Stimulated activated CD4-positive, alpha-beta T cell treated with anti-CD3 and anti-CD28 coated beads, TNF-alpha, amount 100 ng/mL, for 24 hours (primary cell): ENCODE measurements around the gene FAM163B.

Experiments
- DNase-seq, 3 experiments: peaks; one replicate each; pipeline ENCODE4 v3.0.0-alpha.2; 2020; ENCODE audit warnings: low read depth in 3 of 3

FAM163B gene

DNA sequence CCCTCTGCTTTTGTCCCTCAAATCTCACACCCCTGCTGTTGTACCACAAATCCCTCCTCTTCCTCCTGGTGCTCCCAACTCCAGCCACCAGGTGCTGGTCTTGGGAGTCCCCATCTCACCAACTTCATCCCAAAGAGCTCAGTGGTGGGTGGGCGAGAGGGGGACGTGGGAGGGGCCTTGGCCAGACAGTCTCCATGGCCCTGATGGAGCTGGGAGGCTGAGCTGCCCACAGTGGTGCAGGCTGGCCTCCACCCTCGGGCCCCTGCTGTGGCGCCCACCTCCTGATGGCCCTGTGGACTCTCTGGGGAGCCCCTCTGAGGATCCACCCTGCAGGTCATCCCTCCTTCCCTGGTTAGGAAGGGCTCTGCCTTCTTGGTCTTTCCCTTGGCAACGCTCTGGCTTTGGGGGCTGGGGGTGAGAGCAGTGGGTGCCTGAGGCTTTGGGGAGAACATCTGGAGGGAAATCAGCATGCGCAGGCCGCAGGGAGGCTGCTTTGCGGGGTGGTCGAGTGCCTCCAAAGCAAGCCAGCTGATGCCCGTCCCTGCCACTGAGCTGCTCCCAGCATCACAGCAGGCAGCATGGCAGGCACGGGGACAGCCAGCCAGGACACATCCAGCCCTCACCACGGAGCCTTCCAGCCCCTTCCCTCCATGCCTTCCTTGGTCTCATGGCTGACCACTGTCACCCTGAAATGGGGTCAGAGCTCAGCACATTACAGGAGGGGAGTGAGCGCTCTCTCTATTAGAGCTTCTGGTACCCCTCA is 7.6 kb upstream of the FAM163B start:
- DNase-seq: no peak

DNA sequence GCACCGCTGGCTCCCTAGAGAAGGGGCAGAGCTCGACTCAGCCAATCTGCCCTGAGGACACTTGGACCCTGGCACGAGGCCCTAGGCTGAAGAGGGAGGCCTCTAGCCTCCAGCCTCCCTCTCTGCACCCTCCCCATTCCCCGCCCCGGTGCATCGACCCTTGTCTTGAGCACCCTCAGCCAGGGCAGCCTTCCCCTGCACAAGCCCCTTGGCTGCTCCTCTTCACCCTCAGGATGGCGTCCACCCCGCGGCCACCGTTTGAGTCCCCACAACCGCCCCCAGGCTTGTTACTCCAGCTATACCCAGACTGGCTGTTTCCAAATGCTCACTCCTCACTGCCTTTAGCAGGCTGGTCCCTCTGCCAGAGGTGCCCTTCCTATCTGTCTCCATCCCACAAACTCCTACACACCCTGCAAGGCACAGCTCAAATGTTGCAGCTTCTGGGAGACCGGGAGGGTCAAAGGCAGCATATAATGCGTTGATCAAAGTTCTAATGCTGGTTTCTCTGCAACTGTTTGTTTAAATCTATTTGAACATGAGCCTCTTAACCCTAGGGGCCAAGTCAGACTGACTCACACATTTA is 6.5 kb upstream of the FAM163B start:
- no peak for DNase-seq

DNA sequence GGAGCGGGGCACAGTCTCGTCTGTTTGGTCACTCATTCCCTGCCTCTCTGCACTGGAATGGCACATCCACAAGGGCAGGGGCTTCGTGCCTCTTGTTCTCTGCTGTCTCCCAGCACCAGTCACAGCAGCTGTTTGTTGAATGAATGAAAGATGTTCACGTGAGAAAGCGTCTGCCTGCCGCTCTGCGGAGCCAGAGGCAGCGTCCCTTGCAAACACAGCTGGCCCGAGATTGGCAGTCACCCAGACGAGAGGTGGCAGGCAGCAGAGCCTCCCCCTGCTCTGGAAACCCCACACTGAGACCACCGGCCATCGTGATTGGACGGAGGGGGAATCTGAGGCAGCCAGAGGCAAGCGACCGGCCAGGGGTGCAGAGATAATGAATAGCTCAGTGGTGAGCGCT is 6.0 kb upstream of the FAM163B start:
- DNase-seq: no peak

DNA sequence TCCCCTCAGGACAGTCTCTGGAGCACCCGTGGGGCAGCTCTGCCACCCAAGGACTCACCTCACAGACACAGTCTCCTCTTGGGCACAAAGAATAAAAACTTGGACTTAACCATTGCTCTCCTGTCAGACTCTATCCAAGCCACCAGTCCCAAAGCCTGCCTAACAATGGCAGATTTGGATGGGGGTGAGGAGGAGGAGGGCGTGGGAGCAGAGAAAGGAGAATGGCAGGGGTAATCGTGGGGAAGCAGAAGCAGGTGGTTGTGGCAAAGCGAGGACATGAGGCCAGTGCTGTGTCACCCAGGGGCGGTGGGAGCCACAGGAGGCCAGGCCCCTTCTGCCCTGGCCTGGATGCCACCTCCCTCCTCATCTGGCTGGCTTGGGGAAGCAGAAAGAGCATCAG is 5.5 kb upstream of the FAM163B start:
- DNase-seq: no peak

DNA sequence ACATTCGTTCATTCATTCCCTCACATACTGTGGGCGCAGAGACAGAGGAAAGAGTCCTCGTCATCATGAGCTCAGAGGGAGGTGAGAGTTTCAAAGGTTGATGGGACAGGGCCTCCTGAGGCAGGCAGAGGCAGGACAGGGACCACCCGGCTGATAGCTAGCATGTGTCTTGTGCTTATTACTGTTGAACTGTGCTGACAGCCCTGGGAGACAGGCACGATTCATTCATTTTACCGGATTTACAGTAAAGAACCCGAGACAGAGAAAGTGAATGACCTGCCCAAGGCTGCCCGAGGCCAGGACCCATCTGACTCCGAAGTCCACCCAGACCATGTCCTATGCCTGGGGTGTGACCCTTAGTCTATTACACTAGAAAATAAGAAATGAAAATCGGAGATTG is 4.9 kb upstream of the FAM163B start:
- DNase-seq: no peak

DNA sequence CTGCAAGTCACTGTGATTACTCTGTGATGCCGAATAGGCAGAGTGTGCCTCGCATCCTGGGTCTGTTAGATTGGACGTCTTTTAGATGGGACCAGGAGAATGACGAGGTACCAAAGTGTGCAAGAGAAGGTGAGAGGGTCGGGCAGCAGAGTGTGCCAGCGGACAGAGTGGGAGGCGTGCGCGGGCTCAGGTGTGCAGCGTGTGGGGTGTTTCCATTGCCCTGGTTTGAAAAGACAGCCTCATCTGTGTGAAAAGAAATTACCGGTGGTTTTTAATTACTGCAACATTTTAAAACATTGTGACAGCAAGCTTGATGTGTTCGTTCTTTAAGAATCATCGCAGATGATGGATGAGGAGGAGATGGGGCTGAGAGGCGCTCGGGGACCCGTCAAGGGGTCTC is 4.2 kb upstream of the FAM163B start:
- no peak for DNase-seq

DNA sequence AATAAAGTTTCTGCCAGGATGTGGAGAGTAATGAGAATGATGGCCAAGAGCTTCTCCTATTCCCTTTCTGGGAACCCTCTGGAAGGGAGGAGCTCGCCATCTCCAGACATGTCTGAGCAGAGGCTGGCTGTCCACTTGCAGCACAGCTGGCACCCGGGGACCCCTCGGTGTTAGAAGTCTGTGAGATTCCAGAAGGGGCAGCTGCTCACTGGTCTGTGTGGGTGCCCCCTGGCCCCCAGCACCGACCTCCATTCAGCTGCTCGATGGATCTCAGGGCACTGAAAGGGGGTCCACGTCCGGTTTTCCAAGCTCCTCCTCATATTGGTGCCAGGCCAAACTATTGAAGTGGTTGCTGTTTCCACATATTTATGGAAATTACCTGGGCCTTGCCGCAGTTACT is 3.6 kb upstream of the FAM163B start:
- DNase-seq: no peak

DNA sequence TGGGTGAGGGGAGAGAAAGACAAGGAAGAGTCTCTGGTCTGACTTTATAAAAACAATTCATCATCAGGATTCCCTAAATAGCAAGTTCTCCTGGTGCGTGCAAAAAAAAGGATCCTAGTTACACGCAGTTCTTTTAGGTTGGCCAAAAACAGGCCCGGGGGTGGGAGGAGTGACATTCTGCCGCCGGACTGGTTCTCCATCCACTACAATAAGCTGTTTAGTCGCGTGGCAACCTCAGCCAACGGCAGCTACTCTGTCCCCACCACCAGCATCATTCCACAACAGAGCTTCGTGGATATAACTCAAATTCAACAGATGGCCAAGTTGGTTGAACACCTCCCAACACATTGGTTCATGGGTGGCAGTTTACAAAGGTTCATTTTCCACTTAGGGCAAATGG is 2.9 kb upstream of the FAM163B start:
- no peak for DNase-seq

DNA sequence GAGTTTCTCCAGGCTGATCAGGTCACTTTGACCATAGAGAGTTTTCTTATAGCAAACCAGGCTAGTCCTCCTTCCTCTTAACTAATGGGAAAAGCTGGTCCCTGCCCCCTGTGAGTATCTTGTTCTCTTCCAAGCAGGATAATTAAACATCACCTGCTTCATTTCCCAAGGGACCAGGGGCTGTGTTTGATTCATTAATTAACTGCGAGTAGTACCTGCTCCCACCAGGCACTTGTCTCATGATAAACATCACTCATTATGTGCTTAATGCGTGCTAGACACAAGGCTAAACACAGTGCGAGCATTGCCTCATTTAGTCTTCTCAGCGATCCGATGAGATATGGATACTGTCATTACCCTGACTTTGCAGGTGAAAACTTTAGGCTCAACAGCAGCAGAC is 1.7 kb upstream of the FAM163B start:
- DNase-seq: no peak

DNA sequence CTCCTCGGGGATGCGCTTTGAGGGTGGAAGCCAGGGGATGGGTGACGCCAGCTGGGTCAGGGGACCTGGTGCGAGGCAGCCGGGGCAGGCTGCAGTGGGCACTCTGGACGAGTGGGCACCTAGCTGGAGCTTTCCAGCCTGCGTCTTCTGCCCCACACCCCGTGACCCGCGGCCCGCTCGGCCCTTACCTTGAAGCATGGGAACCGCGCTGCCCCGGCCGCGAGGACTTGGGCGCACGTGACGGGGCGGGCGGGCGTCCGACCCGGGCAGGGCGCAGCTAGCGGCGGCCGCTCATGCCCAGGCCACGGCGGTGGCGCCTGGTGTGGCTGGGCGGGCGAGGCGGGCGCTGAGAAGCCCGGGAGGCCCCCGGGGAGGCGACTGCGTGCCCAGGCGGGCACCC is 300 bp downstream of the FAM163B start:
- DNase-seq: no peak

DNA sequence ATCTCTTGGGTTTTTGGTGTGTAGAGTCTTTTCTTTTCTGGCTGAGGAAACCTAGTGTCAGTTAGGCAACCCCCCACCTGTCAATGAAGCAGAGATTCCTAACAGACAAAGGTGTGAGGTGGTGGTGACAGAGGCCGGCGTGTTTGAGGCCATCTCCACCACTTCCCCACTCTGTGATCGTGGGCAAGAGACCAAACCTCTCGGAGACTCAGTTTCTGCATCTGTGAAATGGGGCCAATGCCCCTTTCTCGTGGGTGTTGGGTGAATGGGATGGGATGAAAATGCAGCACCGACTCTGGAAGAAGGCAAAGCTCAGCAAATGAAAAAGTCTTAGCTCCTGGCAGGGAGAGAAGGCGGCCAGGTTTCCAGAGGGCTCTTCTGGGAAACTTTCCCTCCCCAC is 807 bp downstream of the FAM163B start:
- DNase-seq: no peak

DNA sequence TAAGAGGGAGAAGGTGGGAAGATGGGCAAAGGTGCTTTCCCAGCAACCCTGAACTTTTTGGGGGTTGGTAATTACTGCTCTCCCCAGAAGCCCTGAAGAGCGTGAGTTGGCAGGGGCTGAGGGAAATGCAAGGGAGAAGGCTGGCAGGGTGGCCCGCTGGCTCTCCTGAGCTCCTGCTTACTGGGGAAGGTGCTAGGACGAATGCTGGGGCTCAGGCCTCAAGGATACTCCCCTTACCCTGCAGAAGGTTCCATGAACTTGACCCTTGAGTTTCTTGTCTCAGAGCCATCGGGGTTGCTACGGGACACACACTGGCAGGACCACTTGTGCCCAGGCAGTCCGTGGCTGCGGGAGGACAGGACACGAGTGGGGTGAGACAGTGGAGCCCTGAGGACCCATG is 1.2 kb downstream of the FAM163B start:
- no peak for DNase-seq

DNA sequence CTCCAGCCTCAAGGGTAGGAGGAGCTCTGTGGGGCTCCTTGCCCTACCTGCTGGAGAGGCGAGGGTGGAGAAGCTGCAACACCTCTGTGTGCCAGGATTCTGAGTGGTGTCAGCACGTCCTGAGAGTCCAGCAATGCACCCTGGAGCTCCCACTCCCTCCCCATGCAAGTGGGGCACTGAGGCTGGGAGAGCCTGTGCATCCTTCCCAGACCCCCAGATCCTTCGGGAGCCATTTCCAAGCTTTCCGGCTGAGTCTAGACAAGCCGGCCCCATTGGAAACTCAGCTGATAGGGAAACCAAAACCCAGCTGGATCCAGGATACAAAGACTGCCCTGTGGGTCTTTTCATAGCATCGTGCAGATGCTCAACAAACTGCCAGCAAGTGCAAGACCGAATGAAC is 1.8 kb downstream of the FAM163B start:
- DNase-seq: no peak

DNA sequence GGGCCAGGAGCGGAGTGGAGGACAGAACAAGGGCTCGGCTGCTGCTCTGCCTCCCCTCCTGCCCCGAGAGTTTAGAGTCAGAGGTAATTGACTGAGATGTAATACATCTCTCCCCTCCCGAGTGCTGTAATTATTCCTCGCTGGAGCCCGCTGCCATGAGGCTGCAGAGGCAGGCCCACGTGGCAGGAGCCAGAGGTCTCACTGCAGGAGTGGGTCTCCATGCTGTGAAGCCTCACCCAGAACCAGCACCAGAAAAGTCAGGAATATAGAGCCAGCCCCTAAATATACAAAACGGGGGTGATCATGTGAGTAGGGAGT is 2.5 kb downstream of the FAM163B start:
- no peak for DNase-seq

DNA sequence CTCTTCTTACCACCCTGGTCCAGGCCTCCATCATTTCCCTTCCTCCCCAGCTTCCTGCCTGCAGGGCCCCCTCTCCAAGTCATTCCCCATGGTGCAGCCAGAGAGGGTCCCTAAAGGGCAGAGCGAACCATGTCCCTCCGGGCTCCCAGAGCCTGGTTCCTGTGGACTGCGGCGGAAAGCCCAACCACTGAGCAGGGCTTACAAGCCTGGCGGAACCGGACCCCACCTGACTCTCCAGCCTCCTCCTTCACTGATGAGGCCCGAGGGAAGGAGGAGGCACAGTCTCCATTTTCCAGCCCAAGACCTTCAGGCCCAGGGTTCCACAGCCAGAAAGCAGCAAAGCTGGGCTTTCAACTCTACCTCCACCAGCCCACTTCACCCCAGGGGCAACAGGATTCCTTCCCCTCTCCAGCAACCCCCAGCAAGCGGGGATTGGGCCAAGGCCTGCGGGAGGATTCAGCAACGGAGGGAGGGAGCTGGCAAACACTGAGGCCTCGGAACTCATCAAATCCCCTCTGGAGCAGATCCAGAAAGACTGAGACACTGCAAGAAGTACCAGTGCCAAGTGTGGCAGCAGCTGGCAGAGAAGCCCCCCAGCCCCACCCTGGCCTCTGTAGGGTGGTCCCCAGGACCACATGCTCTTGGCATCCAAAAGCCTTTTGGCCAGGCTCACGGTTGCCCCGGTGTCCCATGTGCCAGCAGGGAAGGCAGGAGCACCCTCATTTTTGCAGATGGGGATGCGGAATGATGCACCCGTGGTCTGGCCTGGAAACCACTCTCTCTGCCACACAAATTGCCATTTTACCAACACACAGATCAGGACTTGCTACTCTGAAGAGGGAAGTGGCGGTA is 3.1 kb downstream of the FAM163B start:
- DNase-seq: no peak

DNA sequence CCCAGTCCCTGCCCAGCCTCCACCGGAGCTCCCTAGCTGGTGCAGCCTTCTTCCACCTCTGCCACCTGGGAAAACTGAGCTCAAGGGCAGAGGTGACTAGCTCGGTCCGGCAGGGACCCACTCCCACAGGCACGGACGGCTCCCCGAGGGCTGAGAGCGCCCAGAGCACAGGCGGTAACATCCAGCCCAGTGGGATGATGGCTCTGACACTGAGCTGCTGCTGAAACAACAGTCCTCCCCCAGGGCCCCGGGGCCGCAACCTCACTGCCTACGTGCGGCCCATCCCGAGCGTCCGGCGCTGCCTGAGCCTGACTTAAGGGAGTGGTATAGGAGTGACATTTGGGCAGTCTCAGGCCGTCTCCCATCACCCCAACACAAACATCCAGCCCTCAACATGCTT is 3.7 kb downstream of the FAM163B start:
- DNase-seq: no peak

DNA sequence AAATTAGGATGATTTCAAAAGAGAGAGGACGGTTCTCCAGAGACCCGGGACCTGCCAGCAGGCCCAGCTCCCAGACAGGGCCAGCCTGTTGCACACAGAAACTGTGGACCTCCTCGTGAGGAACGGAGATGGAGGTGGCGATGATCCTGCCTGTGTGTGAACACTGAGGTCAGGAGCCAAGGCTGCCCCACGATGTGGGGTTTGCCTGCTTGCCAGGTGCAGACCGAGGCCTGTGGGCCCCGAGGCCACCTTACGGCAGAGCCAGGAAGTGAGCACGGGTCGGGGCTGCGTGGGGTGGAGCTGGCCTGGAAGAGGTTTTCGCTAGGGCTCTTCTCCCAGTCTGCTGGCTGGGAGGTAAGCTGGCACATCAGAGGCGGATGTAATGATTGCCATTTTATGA is 4.3 kb downstream of the FAM163B start:
- DNase-seq: no peak

DNA sequence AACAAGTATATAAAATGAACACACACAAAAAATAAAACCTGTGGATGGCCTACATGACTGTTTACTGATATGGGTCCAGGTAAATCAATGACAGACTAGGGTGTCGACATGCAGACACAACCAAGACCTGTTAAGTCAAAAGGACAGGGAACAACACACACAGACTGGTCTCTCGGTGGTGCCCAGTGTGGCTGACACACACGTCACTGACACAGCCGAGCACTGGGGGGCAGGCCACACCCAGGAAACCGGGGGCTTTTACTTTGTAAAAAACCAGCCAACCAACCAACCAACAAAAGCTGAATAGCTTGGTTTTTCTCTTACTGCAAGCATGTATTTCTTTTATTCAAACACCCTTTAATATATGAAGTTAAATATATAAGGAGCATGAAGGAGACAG is 5.0 kb downstream of the FAM163B start:
- peak in 1 of 3 experiments; percentile 18 for DNase-seq

DNA sequence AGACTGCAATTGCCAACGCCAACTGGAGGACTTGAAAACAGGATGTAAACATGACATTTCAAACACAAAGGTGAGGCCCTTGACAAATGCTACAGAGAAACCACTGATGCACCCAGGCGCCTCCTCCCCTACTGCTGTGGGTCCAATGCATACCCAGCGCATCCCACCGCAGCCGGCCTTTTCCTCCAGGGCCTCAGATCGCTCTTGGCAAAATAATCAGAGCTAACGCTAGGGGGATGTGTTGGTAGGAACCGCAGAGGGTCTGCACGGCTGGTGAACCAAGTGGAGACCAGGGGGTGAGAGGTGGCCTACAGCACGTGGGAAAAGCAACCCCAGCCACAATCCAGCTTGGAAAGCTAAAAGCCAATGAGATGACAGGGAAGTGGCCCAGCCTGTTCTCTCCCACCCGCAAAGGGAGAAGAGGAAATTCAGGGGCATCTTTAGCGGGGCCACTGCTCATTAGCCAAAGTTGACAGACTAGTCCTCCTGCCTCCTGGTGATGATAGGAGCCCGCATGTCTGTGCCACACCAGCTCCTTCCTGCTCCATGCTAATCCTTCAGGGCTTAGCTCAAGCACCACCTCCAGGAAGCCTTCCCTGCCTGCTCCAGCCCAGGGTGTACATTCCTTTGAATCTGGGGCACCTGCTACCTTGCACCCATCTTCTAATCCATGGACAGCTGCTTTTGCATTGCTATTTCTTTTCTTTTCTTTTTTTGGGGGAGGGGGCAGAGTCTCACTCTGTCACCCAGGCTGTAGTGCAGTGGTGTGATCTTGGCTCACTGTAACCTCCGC is 5.9 kb downstream of the FAM163B start:
- DNase-seq: no peak

DNA sequence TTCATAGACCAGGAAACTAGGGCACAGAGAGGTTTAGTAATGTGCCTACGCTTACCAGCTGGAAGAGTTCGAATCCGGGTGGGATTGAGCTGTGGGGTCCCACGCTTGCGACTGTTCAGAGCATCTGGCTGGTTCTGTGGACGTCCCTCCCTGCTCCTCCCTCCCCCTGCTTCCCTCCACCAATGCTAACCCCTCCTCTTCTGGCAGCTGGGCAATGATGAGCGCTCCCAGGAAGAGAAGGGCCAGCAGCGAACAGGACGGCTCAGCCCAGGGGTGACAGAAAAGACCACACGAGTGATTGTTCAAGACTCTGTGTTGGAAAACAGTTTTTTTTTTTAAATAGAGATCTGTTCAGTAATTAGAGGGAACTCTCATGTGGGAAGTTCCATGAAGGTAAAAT is 6.9 kb downstream of the FAM163B start:
- no peak for DNase-seq

DNA sequence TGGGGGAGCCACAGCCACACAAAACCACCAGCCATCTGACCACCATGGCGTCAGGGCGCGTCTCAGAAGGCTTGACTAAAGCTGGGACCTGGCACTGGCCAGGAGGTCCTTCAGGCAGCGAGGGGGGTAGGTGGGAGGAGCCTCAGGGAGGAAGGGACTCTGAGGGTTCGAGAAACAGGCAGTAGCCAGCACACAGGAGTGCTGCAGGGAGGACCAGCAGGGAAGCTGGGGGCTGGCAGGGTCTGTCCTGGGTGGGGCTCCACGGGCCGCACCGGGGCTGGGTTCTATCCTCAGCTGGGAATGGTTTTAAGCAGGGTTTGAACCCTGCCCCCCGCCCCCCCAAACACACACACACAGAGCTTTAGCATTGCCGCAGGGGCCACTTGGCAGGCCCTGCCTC is 7.4 kb downstream of the FAM163B start:
- no peak for DNase-seq

DNA sequence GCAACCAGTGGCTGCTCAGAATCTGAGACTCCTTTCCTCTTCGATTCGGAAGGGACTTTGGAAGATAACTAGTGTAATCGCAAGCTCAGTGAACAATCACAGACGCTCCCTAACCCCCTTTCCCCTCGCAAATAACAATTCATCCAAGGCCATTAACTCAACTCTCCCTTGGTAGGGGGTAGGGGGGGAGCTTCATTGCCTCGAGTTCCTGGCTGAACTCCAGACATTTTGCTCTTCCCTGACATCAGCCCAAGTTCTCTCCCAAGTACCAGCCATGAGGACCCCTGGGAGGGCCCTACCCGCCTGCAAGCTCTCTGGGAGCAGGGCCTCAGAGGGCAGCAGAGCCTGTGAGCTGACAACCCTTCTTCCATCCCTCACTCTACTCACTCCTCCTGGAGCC is 8.4 kb downstream of the FAM163B start:
- no peak for DNase-seq
